GM23248 (cell line): Measurements from ENCODE around the gene SUGCT. TPM values are rescaled to one million over a fixed set of nuclear protein-coding genes. Genes with fewer than 3 reads are reported as not detected.

ENCODE experiments used
- DNase-seq: peaks from one replicate; pipeline ENCODE4 v3.0.0-alpha.2; 2015
- H2AFZ ChIP-seq: fragments of 200-600 bp; sonication (generic); 2 replicates; pipeline ENCODE4 v1.6.1; 2016; ENCODE audit warnings: antibody characterized with exemption
- H3F3A ChIP-seq: fragments of 200-600 bp; sonication (generic); 2 replicates; pipeline ENCODE4 v1.6.1; 2016; ENCODE audit warnings: mild to moderate bottlenecking, antibody characterized with exemption, mixed run types; ENCODE audit not compliant: insufficient read depth
- H3K27ac ChIP-seq: fragments of 200-600 bp; sonication (generic); 2 replicates; pipeline ENCODE4 v1.5.1; 2016; ENCODE audit warnings: mild to moderate bottlenecking
- H3K27me3 ChIP-seq: fragments of 200-600 bp; sonication (generic); replicated peaks from 2 replicates; pipeline ENCODE4 v1.6.1; 2016; ENCODE audit warnings: mild to moderate bottlenecking; ENCODE audit not compliant: insufficient read depth
- H3K36me3 ChIP-seq: fragments of 200-600 bp; sonication (generic); 2 replicates; pipeline ENCODE4 v1.6.1; 2016; ENCODE audit warnings: low read depth, mild to moderate bottlenecking
- H3K4me1 ChIP-seq: fragments of 200-600 bp; sonication (generic); 2 replicates; pipeline ENCODE4 v1.6.1; 2016; ENCODE audit warnings: mild to moderate bottlenecking; ENCODE audit not compliant: insufficient read depth
- H3K4me2 ChIP-seq: fragments of 200-600 bp; sonication (generic); one replicate; pipeline ENCODE4 v1.6.1; 2016; ENCODE audit warnings: mild to moderate bottlenecking; ENCODE audit not compliant: unreplicated experiment
- H3K4me3 ChIP-seq: fragments of 200-600 bp; sonication (generic); 2 replicates; pipeline ENCODE4 v1.5.1; 2016; ENCODE audit warnings: mild to moderate bottlenecking
- H3K79me2 ChIP-seq: fragments of 200-600 bp; sonication (generic); 2 replicates; pipeline ENCODE4 v1.6.1; 2016; ENCODE audit warnings: mild to moderate bottlenecking; ENCODE audit not compliant: insufficient read depth
- H3K9ac ChIP-seq: fragments of 200-600 bp; sonication (generic); 2 replicates; pipeline ENCODE4 v1.6.1; 2016; ENCODE audit warnings: mild to moderate bottlenecking
- H3K9me2 ChIP-seq: fragments of 200-600 bp; sonication (generic); 2 replicates; pipeline ENCODE4 v1.6.1; 2016; ENCODE audit warnings: mixed run types, mild to moderate bottlenecking, moderate library complexity; ENCODE audit not compliant: insufficient read depth
- H3K9me3 ChIP-seq: fragments of 200-600 bp; sonication (generic); one replicate; pipeline ENCODE4 v1.6.1; 2017; ENCODE audit warnings: low read depth
- H4K20me1 ChIP-seq: fragments of 200-600 bp; sonication (generic); 2 replicates; pipeline ENCODE4 v1.6.0; 2016; ENCODE audit not compliant: insufficient read depth
- EZH2 ChIP-seq: fragments of 200-600 bp; sonication (generic); IDR thresholded peaks from 2 replicates; pipeline ENCODE4 v1.6.1; 2018; ENCODE audit warnings: antibody characterized with exemption, mild to moderate bottlenecking; ENCODE audit not compliant: insufficient read depth, poor library complexity, severe bottlenecking
- EZH2phosphoT487 ChIP-seq: fragments of 200-600 bp; sonication (generic); IDR thresholded peaks from 2 replicates; pipeline ENCODE4 v1.6.1; 2018; ENCODE audit warnings: antibody characterized with exemption, moderate library complexity, mild to moderate bottlenecking, low read depth; ENCODE audit not compliant: insufficient read depth
- WGBS, 2 experiments: methylation state at CpG; one replicate each; pipeline ENCODE4 v1.1.6; 2015 to 2017; ENCODE audit warnings: low lambda C conversion rate in 2 of 2, low coverage in 1 of 2; ENCODE audit errors: missing lambda C conversion rate in 2 of 2; 5-methylcytosine and 5-hydroxymethylcytosine counted together
- in situ Hi-C: fragments of 300-500 bp; cut with MboI; formaldehyde crosslinking; loops from 2 replicates; pipeline ENCODE4 v1.15.0; 2020
- polyA plus RNA-seq: library from polyadenylated mRNA; unstranded; fragments of >200 nt; fragmentation: Nextera tagmentation; extraction: Ambion mirVana; gene quantifications from 2 replicates; pipeline ENCODE4 v1.2.1, GENCODE V29; 2016
- total RNA-seq: library from RNA; depleted of rRNA; stranded (reverse); fragments of >200 nt; shearing (Covaris generic); gene quantifications from 2 replicates; pipeline ENCODE4 v1.2.3, GENCODE V29; 2014

SUGCT gene
- total and polyA plus RNA-seq, 2 experiments from 2014 or later, result 2.2 to 7.1 TPM

DNA sequence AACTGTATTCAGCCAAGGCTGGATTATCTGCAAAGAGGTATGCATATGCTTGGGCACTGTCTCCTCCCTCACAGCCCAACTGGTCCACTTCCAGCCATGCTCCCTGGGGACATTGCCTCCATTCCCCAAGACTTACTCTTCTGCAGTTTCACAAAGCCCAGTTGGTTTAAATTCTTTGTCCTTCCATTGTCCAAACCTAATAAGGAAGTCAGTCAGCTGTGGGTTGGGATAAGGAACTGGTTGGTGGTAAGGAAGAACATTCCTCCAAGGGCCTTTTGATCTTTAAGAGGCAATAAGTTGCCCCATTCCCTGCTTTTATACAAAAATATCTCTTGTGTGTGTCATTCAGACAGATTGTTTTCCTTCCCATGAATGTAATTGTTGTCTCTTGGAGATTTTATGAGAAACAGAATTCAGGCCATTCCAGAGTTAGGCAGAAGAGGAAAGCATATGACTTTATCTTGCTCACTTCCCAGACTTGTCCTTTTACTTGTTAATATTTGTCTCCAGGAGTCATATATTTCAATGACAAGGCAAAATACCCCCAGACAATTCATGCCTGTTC, 673.7 kb downstream of the SUGCT start:
- H3K9me3 ChIP-seq, result no peaks in the 10 kb centered on the region
- H3K79me2 ChIP-seq, result no peaks in the 10 kb centered on the region
- H3K4me2 ChIP-seq, result peak overlapping the region; percentile 47
- H3K4me3 ChIP-seq, result 0 out of 2 replicates have a peak overlapping the region, but pooled peaks have one; percentile 8
- H3F3A ChIP-seq, result peaks cover 63% of the 10 kb centered on the region
- peaks cover 60% of the 10 kb centered on the region for H3K4me1 ChIP-seq
- peak overlapping the region; percentile 70 for H3K9ac ChIP-seq
- H2AFZ ChIP-seq, result no peak overlapping the region
- peak; percentile 97 for DNase-seq
- H4K20me1 ChIP-seq, result no peaks in the 10 kb centered on the region
- peak; percentile 75; the same call in 1 of the 2 replicates for TF ChIP-seq EZH2phosphoT487
- no peak for TF ChIP-seq EZH2
- H3K36me3 ChIP-seq, result no peaks in the 10 kb centered on the region
- H3K27me3 ChIP-seq, result no peaks in the 10 kb centered on the region
- H3K27ac ChIP-seq, result peak overlapping the region; percentile 95
- in situ Hi-C loops, result loop anchor here (25.0 kb wide), 1 partner anchor 904 kb away; the partner anchor contains the start of gene INHBA
- H3K9me2 ChIP-seq, result no peaks in the 10 kb centered on the region

DNA sequence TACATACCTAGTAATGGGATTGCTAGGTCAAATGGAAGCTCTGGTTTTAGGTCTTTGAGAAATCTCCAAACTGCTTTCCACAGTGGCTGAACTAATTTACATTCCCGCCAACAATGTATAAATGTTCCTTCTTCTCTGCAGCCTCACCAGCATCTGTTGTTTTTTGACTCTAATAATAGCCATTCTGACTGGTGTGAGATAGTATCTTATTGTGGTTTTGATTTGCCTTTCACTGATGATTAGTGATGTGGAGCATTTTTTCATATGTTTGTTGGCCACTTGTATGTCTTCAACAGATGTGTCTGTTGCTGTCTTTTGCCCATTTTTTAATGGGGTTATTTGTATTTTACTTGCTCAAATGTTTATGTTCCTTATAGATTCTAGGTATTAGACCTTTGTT, 675.5 kb downstream of the SUGCT start:
- H2AFZ ChIP-seq, result no peak overlapping the region
- in situ Hi-C loops, result loop anchor here (25.0 kb wide), 1 partner anchor 902 kb away; the partner anchor contains the start of gene INHBA
- no peak overlapping the region for H3K4me2 ChIP-seq
- H3K4me3 ChIP-seq, result no peak overlapping the region
- peak overlapping the region; percentile 95; the same call in 1 of the 2 replicates for H3K27ac ChIP-seq
- H3K9me2 ChIP-seq, result no peaks in the 10 kb centered on the region
- no peaks in the 10 kb centered on the region for H3K9me3 ChIP-seq
- WGBS, 2 experiments, result 88 to 100% methylated on average over 1 of the region's 1 CpG
- H4K20me1 ChIP-seq, result no peaks in the 10 kb centered on the region
- peak; percentile 18 for DNase-seq
- peaks cover 54% of the 10 kb centered on the region for H3K4me1 ChIP-seq
- H3F3A ChIP-seq, result peaks cover 52% of the 10 kb centered on the region
- no peak for TF ChIP-seq EZH2phosphoT487
- TF ChIP-seq EZH2, result no peak
- no peaks in the 10 kb centered on the region for H3K27me3 ChIP-seq
- H3K36me3 ChIP-seq, result no peaks in the 10 kb centered on the region
- H3K79me2 ChIP-seq, result no peaks in the 10 kb centered on the region
- no peak overlapping the region for H3K9ac ChIP-seq

DNA sequence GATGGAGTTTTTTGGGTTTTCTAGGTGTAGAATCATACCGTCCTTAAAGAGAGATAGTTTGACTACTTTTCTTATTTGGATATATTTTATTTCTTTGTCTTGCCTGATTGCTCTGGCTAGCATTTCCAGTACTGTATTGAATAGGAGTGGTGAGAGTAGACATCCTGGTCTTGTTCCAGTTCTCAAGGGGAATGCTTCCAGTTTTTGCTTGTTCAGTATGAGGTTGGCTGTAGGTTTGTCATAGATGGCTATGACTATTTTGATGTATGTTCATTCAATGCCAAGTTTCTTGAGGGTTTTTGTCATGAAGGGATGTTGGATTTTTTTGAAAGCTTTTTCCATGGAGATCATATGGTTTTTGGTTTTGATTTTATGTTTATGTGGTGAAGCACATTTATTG, 676.9 kb downstream of the SUGCT start:
- DNase-seq, result no peak
- Histone ChIP-seq H3K4me2 (no peak overlapping the region), H3K9ac (no peak overlapping the region), H3K9me2 (no peaks in the 10 kb centered on the region), H3K36me3 (no peaks in the 10 kb centered on the region), H3K4me3 (no peak overlapping the region), H3K79me2 (no peaks in the 10 kb centered on the region), H3F3A (peaks cover 54% of the 10 kb centered on the region), H3K27me3 (no peaks in the 10 kb centered on the region), H3K9me3 (no peaks in the 10 kb centered on the region), H3K27ac (no peak overlapping the region), H2AFZ (no peak overlapping the region), H3K4me1 (peaks cover 52% of the 10 kb centered on the region), H4K20me1 (no peaks in the 10 kb centered on the region)
- no peak for TF ChIP-seq EZH2phosphoT487
- in situ Hi-C loops, result loop anchor here (25.0 kb wide), 1 partner anchor 901 kb away; the partner anchor contains the start of gene INHBA
- 91 to 100% methylated on average over 1 of the region's 1 CpG for WGBS, 2 experiments

DNA sequence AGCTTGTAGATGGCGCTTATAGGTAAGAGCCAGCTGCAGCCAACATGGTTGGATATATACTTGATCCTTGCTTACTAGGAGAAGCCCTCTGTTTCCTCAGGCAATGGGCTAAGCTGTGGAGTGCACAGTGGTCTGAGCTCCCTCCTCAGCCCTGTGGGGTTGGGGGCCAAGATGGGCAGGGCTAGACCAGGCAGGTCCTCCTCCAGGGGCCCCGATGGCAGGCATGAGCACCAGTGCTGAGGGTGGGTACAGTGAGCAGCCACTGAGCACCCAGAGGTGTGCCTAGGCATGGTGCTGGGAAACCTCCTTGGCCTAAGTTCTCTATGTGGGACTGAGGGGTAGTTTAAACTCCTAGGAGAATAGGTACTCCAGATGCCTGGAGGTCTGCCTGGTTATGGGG, 680.2 kb downstream of the SUGCT start:
- Histone ChIP-seq H3K4me2 (no peak overlapping the region), H2AFZ (no peak overlapping the region), H3K36me3 (no peaks in the 10 kb centered on the region), H3F3A (peaks cover 29% of the 10 kb centered on the region), H3K4me3 (no peak overlapping the region), H3K27me3 (no peaks in the 10 kb centered on the region), H4K20me1 (no peaks in the 10 kb centered on the region), H3K27ac (no peak overlapping the region), H3K9me3 (no peaks in the 10 kb centered on the region), H3K79me2 (no peaks in the 10 kb centered on the region), H3K9me2 (no peaks in the 10 kb centered on the region), H3K4me1 (peaks cover 22% of the 10 kb centered on the region), H3K9ac (no peak overlapping the region)
- no peak for TF ChIP-seq EZH2
- no peak for TF ChIP-seq EZH2phosphoT487
- WGBS, 2 experiments, result 89 to 97% methylated on average over 2 of the region's 2 CpGs
- DNase-seq, result no peak
- in situ Hi-C loops, result loop anchor here (25.0 kb wide), 1 partner anchor 897 kb away; the partner anchor contains the start of gene INHBA

DNA sequence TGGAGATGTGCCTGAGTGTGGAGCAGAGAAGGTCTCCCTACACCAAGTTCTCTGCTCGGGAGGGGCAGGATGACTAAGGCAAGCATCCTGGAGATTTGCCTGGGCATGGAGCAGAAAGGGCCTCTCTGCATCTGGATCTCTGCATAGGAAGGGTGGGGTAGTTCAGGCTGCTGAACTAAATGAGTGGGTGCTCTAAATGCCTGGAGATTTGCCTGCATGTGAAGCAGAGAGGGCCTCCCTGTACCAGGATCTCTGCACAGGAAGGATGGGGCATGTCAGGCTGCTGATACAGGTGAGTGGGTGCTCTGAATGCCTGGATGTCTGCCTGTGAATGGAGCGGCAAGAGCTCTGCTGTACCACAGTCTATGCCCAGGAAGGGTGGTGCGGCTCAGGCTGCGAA, 680.7 kb downstream of the SUGCT start:
- WGBS, 2 experiments, result 62 to 63% methylated on average over 4 of the region's 4 CpGs
- Histone ChIP-seq H3K27ac (peak overlapping the region; percentile 47), H4K20me1 (no peaks in the 10 kb centered on the region), H2AFZ (no peak overlapping the region), H3K9me3 (no peaks in the 10 kb centered on the region), H3K4me3 (no peak overlapping the region), H3K79me2 (no peaks in the 10 kb centered on the region), H3K36me3 (no peaks in the 10 kb centered on the region), H3K9ac (no peak overlapping the region), H3K27me3 (no peaks in the 10 kb centered on the region), H3F3A (peaks cover 24% of the 10 kb centered on the region; the same call in 1 of the 2 replicates), H3K9me2 (no peaks in the 10 kb centered on the region), H3K4me2 (no peak overlapping the region), H3K4me1 (peaks cover 17% of the 10 kb centered on the region)
- in situ Hi-C loops, result loop anchor here (25.0 kb wide), 1 partner anchor 897 kb away; the partner anchor contains the start of gene INHBA
- peak; percentile 94 for DNase-seq
- TF ChIP-seq EZH2phosphoT487 (no peak), EZH2 (no peak)
